Activated T-helper 17 cell treated with anti-CD3 and anti-CD28 coated beads, Interleukin-2, amount 50 U/mL, for 72 hours (primary cell): ENCODE data around the gene NPHS1. TPM values are rescaled to one million over a fixed set of nuclear protein-coding genes. Genes with fewer than 3 reads are reported as not detected.

Experiments
- ATAC-seq: fragments of 150-1000 bp; cut with Tn5 transposase; replicated peaks from 2 replicates; pipeline ENCODE4 v1.10.0; 2021; ENCODE audit warnings: mild to moderate bottlenecking, moderate library complexity
- H3K27ac Mint-ChIP-seq: one replicate; pipeline ENCODE4 v1.8.0; 2022; ENCODE audit warnings: mixed read lengths
- H3K27me3 Mint-ChIP-seq: one replicate; pipeline ENCODE4 v1.8.0; 2022; ENCODE audit warnings: mixed read lengths
- H3K36me3 Mint-ChIP-seq: one replicate; pipeline ENCODE4 v1.8.0; 2022; ENCODE audit warnings: low read depth, mild to moderate bottlenecking, mixed read lengths
- H3K4me1 Mint-ChIP-seq: one replicate; pipeline ENCODE4 v1.8.0; 2022; ENCODE audit warnings: mixed read lengths
- H3K4me3 Mint-ChIP-seq: one replicate; pipeline ENCODE4 v1.8.0; 2022; ENCODE audit warnings: mild to moderate bottlenecking, mixed read lengths
- H3K9me3 Mint-ChIP-seq: one replicate; pipeline ENCODE4 v1.8.0; 2022; ENCODE audit warnings: mixed read lengths
- total RNA-seq, 2 donors: library from RNA; stranded (reverse); gene quantifications; one replicate each; pipeline ENCODE4 v1.2.3, GENCODE V29; 2022

NPHS1 gene
- total RNA-seq, 2 donors from 2014 or later: 0.05 TPM; not detected in 1

- Mint-ChIP-seq H3K36me3 (peaks cover 6% of the 10 kb centered on the region), H3K27ac (no peak within 1 kb of the TSS), H3K27me3 (peaks cover 27% of the 10 kb centered on the region), H3K4me3 (peak within 1 kb of the TSS; percentile 80), H3K4me1 (peaks cover 14% of the 10 kb centered on the region), H3K9me3 (no peaks in the 10 kb centered on the region)
- ATAC-seq: peak; percentile 77
Observed at GRCh38 chr19:35868172-35868822, 16.0 kb upstream of the NPHS1 start, which contains the start of gene APLP1. Gene APLP1 (plus strand): TSS chr19:35868574. CDS start chr19:35868637, 63 bp downstream.

- peaks cover 5% of the 10 kb centered on the region for H3K4me1 Mint-ChIP-seq
- no peak for ATAC-seq
- H3K36me3 Mint-ChIP-seq: no peaks in the 10 kb centered on the region
- no peak overlapping the region for H3K27ac Mint-ChIP-seq
- H3K27me3 Mint-ChIP-seq: peaks cover 42% of the 10 kb centered on the region
- no peak overlapping the region for H3K4me3 Mint-ChIP-seq
- H3K9me3 Mint-ChIP-seq: no peaks in the 10 kb centered on the region
Observed at GRCh38 chr19:35863018-35863417, 10.7 kb upstream of the NPHS1 start.

- no peaks in the 10 kb centered on the region for H3K9me3 Mint-ChIP-seq
- peaks cover 38% of the 10 kb centered on the region for H3K27me3 Mint-ChIP-seq
- no peaks in the 10 kb centered on the region for H3K36me3 Mint-ChIP-seq
- no peak overlapping the region for H3K4me3 Mint-ChIP-seq
- peaks cover 5% of the 10 kb centered on the region for H3K4me1 Mint-ChIP-seq
- ATAC-seq: no peak
- H3K27ac Mint-ChIP-seq: no peak overlapping the region
Observed at GRCh38 chr19:35862528-35862927, 10.2 kb upstream of the NPHS1 start.

GRCh38 chr19:35861640-35862160, 9.4 kb upstream of the NPHS1 start:
- ATAC-seq: no peak
- Mint-ChIP-seq H3K9me3 (no peaks in the 10 kb centered on the region), H3K27me3 (peaks cover 38% of the 10 kb centered on the region), H3K36me3 (no peaks in the 10 kb centered on the region), H3K4me3 (no peak overlapping the region), H3K4me1 (peaks cover 5% of the 10 kb centered on the region), H3K27ac (no peak overlapping the region)

GRCh38 chr19:35860818-35861639, 8.7 kb upstream of the NPHS1 start:
- H3K36me3 Mint-ChIP-seq: no peaks in the 10 kb centered on the region
- H3K9me3 Mint-ChIP-seq: no peaks in the 10 kb centered on the region
- ATAC-seq: no peak
- H3K27ac Mint-ChIP-seq: no peak overlapping the region
- H3K27me3 Mint-ChIP-seq: peaks cover 34% of the 10 kb centered on the region
- no peak overlapping the region for H3K4me3 Mint-ChIP-seq
- peaks cover 5% of the 10 kb centered on the region for H3K4me1 Mint-ChIP-seq

GRCh38 chr19:35860436-35860817, 8.1 kb upstream of the NPHS1 start:
- no peaks in the 10 kb centered on the region for H3K36me3 Mint-ChIP-seq
- no peak overlapping the region for H3K4me3 Mint-ChIP-seq
- H3K9me3 Mint-ChIP-seq: no peaks in the 10 kb centered on the region
- peaks cover 3% of the 10 kb centered on the region for H3K4me1 Mint-ChIP-seq
- no peak overlapping the region for H3K27ac Mint-ChIP-seq
- peaks cover 32% of the 10 kb centered on the region for H3K27me3 Mint-ChIP-seq
- no peak for ATAC-seq

- H3K4me3 Mint-ChIP-seq: no peak overlapping the region
- H3K27me3 Mint-ChIP-seq: peaks cover 39% of the 10 kb centered on the region
- H3K4me1 Mint-ChIP-seq: no peaks in the 10 kb centered on the region
- no peaks in the 10 kb centered on the region for H3K36me3 Mint-ChIP-seq
- ATAC-seq: no peak
- no peak overlapping the region for H3K27ac Mint-ChIP-seq
- H3K9me3 Mint-ChIP-seq: no peaks in the 10 kb centered on the region
Observed at GRCh38 chr19:35859414-35859813, 7.1 kb upstream of the NPHS1 start.

GRCh38 chr19:35858311-35858710, 6.0 kb upstream of the NPHS1 start:
- Mint-ChIP-seq H3K4me1 (peaks cover under 1% of the 10 kb centered on the region), H3K9me3 (no peaks in the 10 kb centered on the region), H3K36me3 (no peaks in the 10 kb centered on the region), H3K27ac (no peak overlapping the region), H3K27me3 (peaks cover 42% of the 10 kb centered on the region), H3K4me3 (peak overlapping the region; percentile 72)
- ATAC-seq: no peak

GRCh38 chr19:35856546-35857149, 4.3 kb upstream of the NPHS1 start, which contains the start of gene KIRREL2:
Gene KIRREL2 (plus strand): TSS chr19:35856911. CDS start chr19:35857120, 209 bp downstream.
- H3K27me3 Mint-ChIP-seq: peaks cover 49% of the 10 kb centered on the region
- peak within 1 kb of the TSS; percentile 72 for H3K4me3 Mint-ChIP-seq
- no peaks in the 10 kb centered on the region for H3K36me3 Mint-ChIP-seq
- ATAC-seq: peak; percentile 74
- peaks cover 6% of the 10 kb centered on the region for H3K4me1 Mint-ChIP-seq
- no peak within 1 kb of the TSS for H3K27ac Mint-ChIP-seq
- no peaks in the 10 kb centered on the region for H3K9me3 Mint-ChIP-seq

- Mint-ChIP-seq H3K4me1 (peaks cover 6% of the 10 kb centered on the region), H3K36me3 (no peaks in the 10 kb centered on the region), H3K9me3 (no peaks in the 10 kb centered on the region), H3K4me3 (no peak overlapping the region), H3K27ac (no peak overlapping the region), H3K27me3 (peaks cover 47% of the 10 kb centered on the region)
- ATAC-seq: no peak
Observed at GRCh38 chr19:35853038-35853756, 893 bp upstream of the NPHS1 start.

- Mint-ChIP-seq H3K27ac (no peak overlapping the region), H3K27me3 (peaks cover 49% of the 10 kb centered on the region), H3K9me3 (no peaks in the 10 kb centered on the region), H3K4me1 (peaks cover 6% of the 10 kb centered on the region), H3K36me3 (no peaks in the 10 kb centered on the region), H3K4me3 (no peak overlapping the region)
- ATAC-seq: no peak
Observed at GRCh38 chr19:35851213-35852028, 883 bp downstream of the NPHS1 start.

GRCh38 chr19:35848919-35849505, 3.3 kb downstream of the NPHS1 start:
- no peaks in the 10 kb centered on the region for H3K36me3 Mint-ChIP-seq
- H3K9me3 Mint-ChIP-seq: no peaks in the 10 kb centered on the region
- ATAC-seq: no peak
- no peak overlapping the region for H3K27ac Mint-ChIP-seq
- H3K4me3 Mint-ChIP-seq: no peak overlapping the region
- peaks cover 18% of the 10 kb centered on the region for H3K4me1 Mint-ChIP-seq
- H3K27me3 Mint-ChIP-seq: peaks cover 50% of the 10 kb centered on the region

GRCh38 chr19:35848486-35848885, 3.8 kb downstream of the NPHS1 start:
- H3K36me3 Mint-ChIP-seq: no peaks in the 10 kb centered on the region
- ATAC-seq: no peak
- no peaks in the 10 kb centered on the region for H3K9me3 Mint-ChIP-seq
- H3K4me3 Mint-ChIP-seq: no peak overlapping the region
- H3K27ac Mint-ChIP-seq: no peak overlapping the region
- peaks cover 18% of the 10 kb centered on the region for H3K4me1 Mint-ChIP-seq
- H3K27me3 Mint-ChIP-seq: peaks cover 53% of the 10 kb centered on the region
